ENCODE measurements around the gene NCBP3. TPM values are rescaled to one million over a fixed set of nuclear protein-coding genes. Genes with fewer than 3 reads are reported as not detected.
"Not testable (repeated sequence)": the region's sequence is repeated elsewhere in the genome, so short reads cannot be mapped to it uniquely, and the experiment has no call there.

The NCBP3 gene
- total RNA-seq, 4 donors from 2014 or later: 17.3 to 31.5 (median 21.3) TPM

- Histone ChIP-seq H3K4me1 (no peaks in the 10 kb centered on the region), H3K27me3 (no peaks in the 10 kb centered on the region), H3K4me3 (no peak overlapping the region), H3K9me3 (no peaks in the 10 kb centered on the region), H3K27ac (no peak overlapping the region), H3K36me3 (no peaks in the 10 kb centered on the region)
- TF ChIP-seq EP300 (IDR thresholded peaks at IDR 0.05) (no peak), POLR2A (IDR thresholded peaks at IDR 0.05) (no peak), CTCF (IDR thresholded peaks at IDR 0.05) (no peak)
- WGBS, 2 donors: 75 to 77% methylated on average over 9 to 17 of the region's 17 CpGs
- DNase-seq (ENCODE audit: low spot score in 2 of 2): no peak
Measured at GRCh38 chr17:3796110-3796821, 49.8 kb downstream of the NCBP3 start.

- Histone ChIP-seq H3K27ac (no peak overlapping the region), H3K36me3 (no peaks in the 10 kb centered on the region), H3K9me3 (no peaks in the 10 kb centered on the region), H3K4me1 (no peaks in the 10 kb centered on the region), H3K4me3 (no peak overlapping the region), H3K27me3 (no peaks in the 10 kb centered on the region)
- DNase-seq (ENCODE audit: low spot score in 2 of 2): no peak
- WGBS, 2 donors: 76 to 82% methylated on average over 26 to 30 of the region's 31 CpGs
- TF ChIP-seq EP300 (IDR thresholded peaks at IDR 0.05) (no peak), POLR2A (IDR thresholded peaks at IDR 0.05) (no peak), CTCF (IDR thresholded peaks at IDR 0.05) (no peak)
Measured at GRCh38 chr17:3795390-3796102, 50.5 kb downstream of the NCBP3 start.

GRCh38 chr17:3794557-3795389 lies 51.3 kb downstream of the NCBP3 start:
- H3K4me3 ChIP-seq: no peak overlapping the region
- DNase-seq (ENCODE audit: low spot score in 2 of 2): no peak
- no peaks in the 10 kb centered on the region for H3K4me1 ChIP-seq
- WGBS, 2 donors: 62 to 64% methylated on average over 26 of the region's 26 CpGs
- TF ChIP-seq EP300 (IDR thresholded peaks at IDR 0.05) (no peak), POLR2A (IDR thresholded peaks at IDR 0.05) (no peak), CTCF (IDR thresholded peaks at IDR 0.05) (no peak)
- no peaks in the 10 kb centered on the region for H3K9me3 ChIP-seq
- H3K27ac ChIP-seq: no peak overlapping the region
- H3K27me3 ChIP-seq: no peaks in the 10 kb centered on the region
- H3K36me3 ChIP-seq: no peaks in the 10 kb centered on the region

- not testable (repeated sequence) for H3K27ac ChIP-seq; DNase-seq (ENCODE audit: low spot score in 2 of 2); H3K4me3 ChIP-seq; H3K4me1 ChIP-seq; H3K36me3 ChIP-seq; H3K9me3 ChIP-seq; H3K27me3 ChIP-seq
- 90 to 96% methylated on average over 6 to 9 of the region's 9 CpGs for WGBS, 2 donors
Measured at GRCh38 chr17:3794152-3794551, 51.9 kb downstream of the NCBP3 start.

GRCh38 chr17:3793258-3793657 lies 52.8 kb downstream of the NCBP3 start:
- not testable (repeated sequence) for H3K27me3 ChIP-seq; H3K9me3 ChIP-seq; H3K27ac ChIP-seq; DNase-seq (ENCODE audit: low spot score in 2 of 2); H3K4me3 ChIP-seq; H3K4me1 ChIP-seq; H3K36me3 ChIP-seq
- WGBS, 2 donors: 78 to 96% methylated on average over 7 of the region's 7 CpGs

GRCh38 chr17:3792481-3792880 lies 53.6 kb downstream of the NCBP3 start:
- 69 to 74% methylated on average over 6 of the region's 6 CpGs for WGBS, 2 donors
- DNase-seq (ENCODE audit: low spot score in 2 of 2): no peak

More at GRCh38 chr17:3792481-3792880, 53.6 kb downstream of the NCBP3 start:
- no peaks in the 10 kb centered on the region for H3K27me3 ChIP-seq
- H3K4me3 ChIP-seq: no peak overlapping the region
- H3K27ac ChIP-seq: no peak overlapping the region
- H3K9me3 ChIP-seq: no peaks in the 10 kb centered on the region
- no peak for TF ChIP-seq POLR2A (IDR thresholded peaks at IDR 0.05)
- no peak for TF ChIP-seq EP300 (IDR thresholded peaks at IDR 0.05)
- no peak for TF ChIP-seq CTCF (IDR thresholded peaks at IDR 0.05)
- H3K4me1 ChIP-seq: no peaks in the 10 kb centered on the region
- no peaks in the 10 kb centered on the region for H3K36me3 ChIP-seq

Data from tibial nerve (tissue), 4 donors.